NCI-H1105 (cell line): ENCODE data around the gene DDX11.
"Not testable (repeated sequence)": the region's sequence is repeated elsewhere in the genome, so short reads cannot be mapped to it uniquely, and the experiment has no call there.

Experiments used
- DNase-seq: peaks from one replicate; lab custom pipeline; 2025; lab: John Stamatoyannopoulos, UW

DDX11 gene

GRCh38 chr12:31067656-31068055 is 6.0 kb upstream of the DDX11 start:
- not testable (repeated sequence) for DNase-seq

GRCh38 chr12:31070971-31071740 is 2.5 kb upstream of the DDX11 start:
- not testable (repeated sequence) for DNase-seq

- DNase-seq, result peak; percentile 8
Observed at GRCh38 chr12:31072962-31073361, 698 bp upstream of the DDX11 start.

GRCh38 chr12:31074333-31074874 is 744 bp downstream of the DDX11 start:
- DNase-seq, result not testable (repeated sequence)

GRCh38 chr12:31076150-31076549 is 2.5 kb downstream of the DDX11 start:
- DNase-seq, result not testable (repeated sequence)

GRCh38 chr12:31077095-31077494 is 3.4 kb downstream of the DDX11 start:
- not testable (repeated sequence) for DNase-seq

- DNase-seq, result not testable (repeated sequence)
Observed at GRCh38 chr12:31077998-31078397, 4.3 kb downstream of the DDX11 start.

- not testable (repeated sequence) for DNase-seq
Observed at GRCh38 chr12:31079421-31079820, 5.8 kb downstream of the DDX11 start.

GRCh38 chr12:31080221-31080620 is 6.6 kb downstream of the DDX11 start:
- not testable (repeated sequence) for DNase-seq

GRCh38 chr12:31081274-31081673 is 7.6 kb downstream of the DDX11 start:
- not testable (repeated sequence) for DNase-seq

GRCh38 chr12:31084241-31084640 is 10.6 kb downstream of the DDX11 start:
- DNase-seq, result not testable (repeated sequence)

- DNase-seq, result not testable (repeated sequence)
Observed at GRCh38 chr12:31086032-31086431, 12.4 kb downstream of the DDX11 start.

GRCh38 chr12:31087486-31087885 is 13.8 kb downstream of the DDX11 start:
- DNase-seq, result not testable (repeated sequence)

- not testable (repeated sequence) for DNase-seq
Observed at GRCh38 chr12:31087956-31088355, 14.3 kb downstream of the DDX11 start.

- DNase-seq, result no peak
Observed at GRCh38 chr12:31089072-31089471, 15.4 kb downstream of the DDX11 start.

- not testable (repeated sequence) for DNase-seq
Observed at GRCh38 chr12:31091629-31092028, 18.0 kb downstream of the DDX11 start.

GRCh38 chr12:31092718-31093117 is 19.1 kb downstream of the DDX11 start:
- DNase-seq, result not testable (repeated sequence)

GRCh38 chr12:31095080-31095860 is 21.6 kb downstream of the DDX11 start:
- not testable (repeated sequence) for DNase-seq

- DNase-seq, result not testable (repeated sequence)
Observed at GRCh38 chr12:31096251-31097065, 22.8 kb downstream of the DDX11 start.

- not testable (repeated sequence) for DNase-seq
Observed at GRCh38 chr12:31097819-31098218, 24.2 kb downstream of the DDX11 start.

- not testable (repeated sequence) for DNase-seq
Observed at GRCh38 chr12:31098363-31098762, 24.7 kb downstream of the DDX11 start.

GRCh38 chr12:31098771-31099170 is 25.1 kb downstream of the DDX11 start:
- not testable (repeated sequence) for DNase-seq
